MM.1S (cell line): ENCODE measurements around the gene NPEPL1.

Experiments
- DNase-seq: peaks from one replicate; pipeline ENCODE4 v3.0.0-alpha.2; 2015
- H2AFZ ChIP-seq: fragments of 300-600 bp; sonication (generic); 2 replicates; pipeline ENCODE4 v1.6.0; 2016; ENCODE audit warnings: antibody characterized with exemption, low read length
- H3F3A ChIP-seq: fragments of 300-600 bp; sonication (generic); 2 replicates; pipeline ENCODE4 v1.6.1; 2016; ENCODE audit warnings: mild to moderate bottlenecking, antibody characterized with exemption, low read length, moderate library complexity, mixed read lengths; ENCODE audit not compliant: insufficient read depth
- H3K27ac ChIP-seq: fragments of 300-600 bp; sonication (generic); 2 replicates; pipeline ENCODE4 v1.5.1; 2016; ENCODE audit warnings: mild to moderate bottlenecking, low read length
- H3K27me3 ChIP-seq: fragments of 300-600 bp; sonication (generic); replicated peaks from 2 replicates; pipeline ENCODE4 v1.6.0; 2016; ENCODE audit warnings: low read length; ENCODE audit not compliant: insufficient read depth
- H3K36me3 ChIP-seq: fragments of 300-600 bp; sonication (generic); replicated peaks from 2 replicates; pipeline ENCODE4 v1.6.1; 2016; ENCODE audit warnings: mild to moderate bottlenecking, low read length, mixed read lengths; ENCODE audit not compliant: insufficient read depth
- H3K4me1 ChIP-seq: fragments of 300-600 bp; sonication (generic); 2 replicates; pipeline ENCODE4 v1.6.1; 2016; ENCODE audit warnings: low read length, mixed read lengths
- H3K4me2 ChIP-seq: fragments of 300-600 bp; sonication (generic); 2 replicates; pipeline ENCODE4 v1.6.0; 2016; ENCODE audit warnings: low read depth, low read length
- H3K4me3 ChIP-seq: fragments of 300-600 bp; sonication (generic); 2 replicates; pipeline ENCODE4 v1.5.1; 2016; ENCODE audit warnings: low read length, mixed read lengths
- H3K79me2 ChIP-seq: fragments of 300-600 bp; sonication (generic); 2 replicates; pipeline ENCODE4 v1.6.1; 2016; ENCODE audit warnings: mixed run types, low read length, mixed read lengths
- H3K9ac ChIP-seq: fragments of 300-600 bp; sonication (generic); 2 replicates; pipeline ENCODE4 v1.6.1; 2016; ENCODE audit warnings: low read length, mixed read lengths
- H3K9me2 ChIP-seq: fragments of 300-600 bp; sonication (generic); replicated peaks from 2 replicates; pipeline ENCODE4 v1.6.1; 2016; ENCODE audit warnings: mild to moderate bottlenecking, low read length, mixed read lengths; ENCODE audit not compliant: insufficient read depth
- H3K9me3 ChIP-seq: fragments of 300-600 bp; sonication (generic); replicated peaks from 2 replicates; pipeline ENCODE4 v1.6.1; 2016; ENCODE audit warnings: mild to moderate bottlenecking, low read length, mixed read lengths; ENCODE audit not compliant: insufficient read depth
- H4K20me1 ChIP-seq: fragments of 300-600 bp; sonication (generic); 2 replicates; pipeline ENCODE4 v1.6.1; 2016; ENCODE audit warnings: mild to moderate bottlenecking, low read length, moderate library complexity, mixed read lengths; ENCODE audit not compliant: insufficient read depth
- EZH2 ChIP-seq: fragments of 300-600 bp; sonication (generic); optimal IDR thresholded peaks from 2 replicates; pipeline ENCODE3; 2017; ENCODE audit warnings: low read depth, mild to moderate bottlenecking, antibody characterized with exemption, low read length, mixed read lengths
- EZH2phosphoT487 ChIP-seq: fragments of 300-600 bp; sonication (generic); IDR thresholded peaks from 2 replicates; pipeline ENCODE4 v1.6.1; 2018; ENCODE audit warnings: antibody characterized with exemption, low read length
- TF ChIP-seq, protein P1 (sequence below): fragments of 300-600 bp; sonication (generic); IDR thresholded peaks from 2 replicates; pipeline ENCODE4 v1.5.1; 2016; ENCODE audit warnings: antibody characterized with exemption, low read length, mixed read lengths

The NPEPL1 gene

DNA sequence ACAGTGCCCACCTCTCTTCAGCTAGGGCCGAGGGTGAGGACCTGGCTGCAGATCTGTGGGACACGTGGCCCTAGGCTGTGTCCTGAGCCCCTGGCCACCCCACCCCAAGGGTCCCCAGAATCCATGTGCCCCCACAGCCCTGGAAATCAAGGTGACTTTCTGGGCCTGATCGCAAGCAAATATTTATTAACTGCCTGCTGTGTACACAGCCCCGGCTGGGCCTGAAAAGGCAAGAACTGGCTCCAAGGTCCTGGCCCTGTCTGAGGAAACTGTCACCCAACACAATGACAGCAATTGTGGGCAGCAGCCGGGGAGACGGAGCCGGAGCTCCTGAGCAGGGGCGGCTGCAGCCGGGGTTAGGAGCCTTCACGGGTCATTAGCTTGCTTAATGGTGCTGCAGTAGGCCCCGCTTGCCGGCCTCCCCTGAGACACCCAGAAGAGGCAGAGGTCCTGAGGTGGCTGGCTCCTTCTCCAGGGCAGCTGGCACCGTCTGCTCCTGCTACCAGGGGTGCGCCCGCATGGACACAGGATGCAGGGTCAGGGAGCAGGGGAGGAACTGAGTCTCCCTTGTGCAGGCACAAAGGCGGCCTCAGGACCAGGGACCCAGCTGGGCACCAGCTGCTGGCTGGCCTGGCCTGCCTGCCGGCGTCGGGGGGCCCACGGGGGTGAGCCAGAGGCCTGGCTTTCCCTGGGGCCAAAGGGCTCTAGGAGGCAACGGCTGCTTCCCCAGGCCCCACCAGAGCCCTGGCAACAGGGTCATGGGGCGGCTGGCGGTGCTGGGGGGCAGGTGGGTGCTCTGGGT lies 24.1 kb downstream of the NPEPL1 start:
- Histone ChIP-seq H3K36me3 (no peaks in the 10 kb centered on the region), H3K4me3 (no peak overlapping the region), H2AFZ (no peak overlapping the region), H4K20me1 (no peaks in the 10 kb centered on the region), H3K27me3 (peaks cover 28% of the 10 kb centered on the region), H3F3A (no peaks in the 10 kb centered on the region), H3K9me2 (no peaks in the 10 kb centered on the region), H3K9me3 (no peaks in the 10 kb centered on the region), H3K9ac (no peak overlapping the region), H3K79me2 (no peaks in the 10 kb centered on the region), H3K27ac (no peak overlapping the region), H3K4me2 (no peak overlapping the region), H3K4me1 (no peaks in the 10 kb centered on the region)
- no peak for DNase-seq
- TF ChIP-seq EZH2phosphoT487: no peak
- TF ChIP-seq, protein P1, sequence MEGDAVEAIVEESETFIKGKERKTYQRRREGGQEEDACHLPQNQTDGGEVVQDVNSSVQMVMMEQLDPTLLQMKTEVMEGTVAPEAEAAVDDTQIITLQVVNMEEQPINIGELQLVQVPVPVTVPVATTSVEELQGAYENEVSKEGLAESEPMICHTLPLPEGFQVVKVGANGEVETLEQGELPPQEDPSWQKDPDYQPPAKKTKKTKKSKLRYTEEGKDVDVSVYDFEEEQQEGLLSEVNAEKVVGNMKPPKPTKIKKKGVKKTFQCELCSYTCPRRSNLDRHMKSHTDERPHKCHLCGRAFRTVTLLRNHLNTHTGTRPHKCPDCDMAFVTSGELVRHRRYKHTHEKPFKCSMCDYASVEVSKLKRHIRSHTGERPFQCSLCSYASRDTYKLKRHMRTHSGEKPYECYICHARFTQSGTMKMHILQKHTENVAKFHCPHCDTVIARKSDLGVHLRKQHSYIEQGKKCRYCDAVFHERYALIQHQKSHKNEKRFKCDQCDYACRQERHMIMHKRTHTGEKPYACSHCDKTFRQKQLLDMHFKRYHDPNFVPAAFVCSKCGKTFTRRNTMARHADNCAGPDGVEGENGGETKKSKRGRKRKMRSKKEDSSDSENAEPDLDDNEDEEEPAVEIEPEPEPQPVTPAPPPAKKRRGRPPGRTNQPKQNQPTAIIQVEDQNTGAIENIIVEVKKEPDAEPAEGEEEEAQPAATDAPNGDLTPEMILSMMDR: no peak
- no peak for TF ChIP-seq EZH2

DNA sequence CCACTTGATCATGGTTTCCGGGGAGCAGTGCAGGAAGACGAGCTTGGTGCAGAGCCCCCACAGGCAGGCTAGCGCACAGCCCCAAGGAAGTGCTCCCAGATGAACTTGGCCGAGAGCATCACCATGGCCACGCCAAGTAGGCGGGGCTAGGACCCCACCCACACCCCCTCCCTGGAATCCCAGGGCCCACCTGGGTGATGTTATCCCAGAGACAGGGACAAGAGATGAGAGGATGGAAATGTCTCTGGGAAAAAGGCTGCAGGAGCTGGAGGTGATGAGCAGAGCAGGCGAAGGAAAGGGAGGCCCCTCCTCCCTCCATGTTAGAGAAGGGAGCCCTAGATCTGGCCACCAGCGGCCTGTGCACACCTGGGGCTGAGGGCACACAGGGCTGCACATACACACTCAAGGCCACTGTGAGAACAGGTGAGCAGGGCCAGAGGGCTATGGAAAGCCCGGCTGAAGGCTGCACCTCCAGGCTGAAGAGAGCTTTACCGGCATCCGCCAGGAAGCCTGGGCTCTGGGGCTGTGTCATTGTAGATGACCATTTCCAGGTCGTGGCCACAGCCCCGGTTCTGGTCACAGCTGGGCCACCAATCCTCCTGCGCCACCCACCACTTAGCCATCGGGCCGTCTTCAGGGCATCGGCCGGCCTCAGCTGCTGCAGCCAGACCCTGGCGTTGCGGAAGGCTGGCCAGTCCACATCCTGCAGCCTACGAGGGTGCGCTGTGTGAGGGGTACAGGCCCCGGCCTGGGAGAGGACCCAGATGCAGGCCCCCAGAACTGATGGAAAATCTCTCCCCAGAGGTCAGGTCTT lies 24.9 kb downstream of the NPEPL1 start:
- H3K4me3 ChIP-seq: no peak overlapping the region
- H3K36me3 ChIP-seq: no peaks in the 10 kb centered on the region
- H3K9me3 ChIP-seq: no peaks in the 10 kb centered on the region
- no peak overlapping the region for H2AFZ ChIP-seq
- H3K9me2 ChIP-seq: no peaks in the 10 kb centered on the region
- H3K4me1 ChIP-seq: no peaks in the 10 kb centered on the region
- H3K4me2 ChIP-seq: no peak overlapping the region
- H3F3A ChIP-seq: no peaks in the 10 kb centered on the region
- TF ChIP-seq EZH2phosphoT487 (no peak), EZH2 (no peak)
- TF ChIP-seq, protein P1: no peak
- H3K27me3 ChIP-seq: peaks cover 36% of the 10 kb centered on the region
- H3K79me2 ChIP-seq: no peaks in the 10 kb centered on the region
- H3K9ac ChIP-seq: no peak overlapping the region
- no peak for DNase-seq
- H4K20me1 ChIP-seq: no peaks in the 10 kb centered on the region
- no peak overlapping the region for H3K27ac ChIP-seq

DNA sequence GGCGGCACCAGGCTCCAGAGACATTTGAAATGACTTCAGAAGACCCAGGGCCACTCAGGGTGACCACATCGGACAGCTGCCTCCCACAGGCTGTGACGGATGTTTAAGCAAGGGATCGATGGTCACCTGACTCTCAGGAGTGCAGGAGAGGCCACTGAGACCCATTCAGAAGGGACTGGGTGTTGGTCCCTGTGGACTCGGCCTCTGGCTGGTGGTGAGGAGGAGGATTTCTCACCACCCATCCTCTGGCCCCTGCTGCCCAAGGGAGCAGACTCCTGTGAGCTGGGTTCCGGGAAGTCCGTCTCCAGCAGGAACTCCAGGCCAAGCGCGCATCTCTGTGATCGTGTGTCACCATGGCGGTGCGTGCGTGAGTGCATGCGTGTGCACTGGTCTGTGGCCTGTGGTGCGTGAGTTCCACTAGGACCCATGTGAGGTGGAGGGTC lies 25.5 kb downstream of the NPEPL1 start:
- peaks cover 42% of the 10 kb centered on the region for H3K27me3 ChIP-seq
- H3K9me3 ChIP-seq: no peaks in the 10 kb centered on the region
- no peaks in the 10 kb centered on the region for H3F3A ChIP-seq
- H3K4me1 ChIP-seq: no peaks in the 10 kb centered on the region
- H3K36me3 ChIP-seq: no peaks in the 10 kb centered on the region
- no peak overlapping the region for H3K4me3 ChIP-seq
- H3K27ac ChIP-seq: no peak overlapping the region
- no peak for TF ChIP-seq EZH2
- TF ChIP-seq, protein P1: no peak
- no peak for TF ChIP-seq EZH2phosphoT487
- no peak for DNase-seq
- no peak overlapping the region for H3K9ac ChIP-seq
- no peak overlapping the region for H3K4me2 ChIP-seq
- H3K9me2 ChIP-seq: no peaks in the 10 kb centered on the region
- no peaks in the 10 kb centered on the region for H4K20me1 ChIP-seq
- no peaks in the 10 kb centered on the region for H3K79me2 ChIP-seq
- H2AFZ ChIP-seq: no peak overlapping the region
